HG02642 (cell line): Measurements from ENCODE around the gene ATP23.

Experiments used
- ATAC-seq: cut with Tn5 transposase; IDR thresholded peaks from one replicate; pipeline ENCODE4 v1.9.1; 2021; ENCODE audit warnings: mild to moderate bottlenecking; ENCODE audit not compliant: unreplicated experiment, poor library complexity

The ATP23 gene

GRCh38 chr12:57941165-57941894 is at the start of gene ATP23:
Gene ATP23, plus strand, starts transcription at chr12:57941567. Its CDS starts 135 bp downstream, at chr12:57941702.
- ATAC-seq: peak; percentile 88

GRCh38 chr12:57892232-57892972 is 49.0 kb upstream of the ATP23 start:
- ATAC-seq: no peak

GRCh38 chr12:57893431-57894353 is 47.7 kb upstream of the ATP23 start:
- ATAC-seq: no peak

GRCh38 chr12:57894399-57895292 is 46.7 kb upstream of the ATP23 start:
- no peak for ATAC-seq

- no peak for ATAC-seq
Measured at GRCh38 chr12:57895389-57896114, 45.8 kb upstream of the ATP23 start.

- ATAC-seq: no peak
Measured at GRCh38 chr12:57896115-57896433, 45.3 kb upstream of the ATP23 start.

GRCh38 chr12:57896434-57897201 is 44.7 kb upstream of the ATP23 start:
- ATAC-seq: no peak

GRCh38 chr12:57897286-57897974 is 43.9 kb upstream of the ATP23 start:
- no peak for ATAC-seq

GRCh38 chr12:57898308-57898970 is 42.9 kb upstream of the ATP23 start:
- ATAC-seq: peak; percentile 32

GRCh38 chr12:57899010-57899662 is 42.2 kb upstream of the ATP23 start:
- peak; percentile 91 for ATAC-seq

GRCh38 chr12:57902478-57902969 is 38.8 kb upstream of the ATP23 start:
- no peak for ATAC-seq

- ATAC-seq: no peak
Measured at GRCh38 chr12:57904426-57904825, 36.9 kb upstream of the ATP23 start.

GRCh38 chr12:57904848-57905811 is 36.2 kb upstream of the ATP23 start:
- ATAC-seq: peak; percentile 93

GRCh38 chr12:57905812-57906475 is 35.4 kb upstream of the ATP23 start:
- no peak for ATAC-seq

- ATAC-seq: no peak
Measured at GRCh38 chr12:57906821-57907220, 34.5 kb upstream of the ATP23 start.
